Globus pallidus (tissue), 1 donor: Measurements from ENCODE around the gene MED12.

Source experiments
- DNase-seq: peaks from one replicate; pipeline ENCODE4 v3.0.0-alpha.2; 2015; ENCODE audit warnings: low spot score

Gene MED12

DNA sequence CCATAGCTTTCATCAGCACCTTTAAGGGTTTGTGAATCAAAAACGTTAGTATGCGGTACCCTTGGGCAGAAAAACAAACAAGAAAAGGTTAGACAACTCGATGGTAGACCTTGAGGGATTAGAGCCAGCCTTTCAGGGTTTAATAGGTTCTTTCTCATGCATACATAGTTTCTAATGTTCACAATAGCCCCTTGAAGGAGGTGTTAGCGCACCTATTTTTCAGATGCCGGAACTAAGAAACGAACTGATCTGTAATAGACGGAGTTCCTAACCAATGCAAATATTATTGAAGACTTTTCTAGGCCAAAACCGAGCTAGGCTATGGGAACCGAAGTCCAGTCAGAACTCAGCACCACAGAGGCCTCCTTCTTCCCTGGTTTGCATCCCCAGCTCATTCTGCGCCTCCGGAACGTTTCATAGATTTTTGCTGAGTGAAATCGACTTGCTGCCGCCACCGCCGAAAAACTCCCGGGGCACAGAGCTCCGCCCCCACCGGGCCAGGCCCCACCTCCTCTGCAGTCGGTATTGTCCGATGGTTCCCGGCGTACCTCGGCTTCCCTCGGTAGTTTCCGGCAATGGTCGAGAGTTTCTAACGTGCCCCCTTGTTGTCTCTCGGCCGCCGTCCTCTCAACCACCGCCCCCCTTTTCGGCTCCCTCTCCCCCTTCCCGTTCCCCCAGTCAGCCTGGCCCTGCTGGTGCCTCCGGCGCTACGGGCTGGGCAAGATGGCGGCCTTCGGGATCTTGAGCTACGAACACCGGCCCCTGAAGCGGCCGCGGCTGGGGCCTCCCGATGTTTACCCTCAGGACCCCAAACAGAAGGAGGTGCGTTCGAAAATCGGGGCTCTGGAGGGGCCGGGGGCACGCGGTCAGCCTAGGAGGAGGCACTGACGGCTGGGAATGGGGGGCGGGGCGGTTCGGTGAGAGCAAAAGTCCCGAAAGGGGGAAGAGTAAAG lies at the start of gene MED12:
TSS of gene MED12 (plus strand) at position 565 of the 953 bp plus-strand sequence. CDS start at position 724, 159 bp downstream.
- DNase-seq: peak; percentile 80

DNA sequence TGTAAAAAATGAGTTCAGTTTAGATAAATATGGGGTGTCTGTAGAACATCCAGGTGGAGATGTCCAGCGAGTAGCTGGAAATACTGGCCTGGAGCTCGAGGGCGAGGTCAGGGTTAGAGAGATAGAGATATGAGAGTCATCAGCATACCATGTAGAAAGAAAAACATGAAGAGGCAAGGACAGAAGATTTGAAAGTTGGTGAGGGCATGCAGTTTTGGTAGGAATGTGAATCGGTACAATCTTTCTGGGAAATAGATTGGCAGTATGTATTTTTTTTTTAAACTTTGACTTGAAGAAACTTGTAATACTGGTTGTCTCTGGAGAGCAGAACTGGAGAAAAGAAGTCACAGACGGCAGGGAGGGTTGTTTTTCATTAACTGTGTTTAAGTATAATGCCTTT lies 47.9 kb upstream of the MED12 start:
- no peak for DNase-seq

DNA sequence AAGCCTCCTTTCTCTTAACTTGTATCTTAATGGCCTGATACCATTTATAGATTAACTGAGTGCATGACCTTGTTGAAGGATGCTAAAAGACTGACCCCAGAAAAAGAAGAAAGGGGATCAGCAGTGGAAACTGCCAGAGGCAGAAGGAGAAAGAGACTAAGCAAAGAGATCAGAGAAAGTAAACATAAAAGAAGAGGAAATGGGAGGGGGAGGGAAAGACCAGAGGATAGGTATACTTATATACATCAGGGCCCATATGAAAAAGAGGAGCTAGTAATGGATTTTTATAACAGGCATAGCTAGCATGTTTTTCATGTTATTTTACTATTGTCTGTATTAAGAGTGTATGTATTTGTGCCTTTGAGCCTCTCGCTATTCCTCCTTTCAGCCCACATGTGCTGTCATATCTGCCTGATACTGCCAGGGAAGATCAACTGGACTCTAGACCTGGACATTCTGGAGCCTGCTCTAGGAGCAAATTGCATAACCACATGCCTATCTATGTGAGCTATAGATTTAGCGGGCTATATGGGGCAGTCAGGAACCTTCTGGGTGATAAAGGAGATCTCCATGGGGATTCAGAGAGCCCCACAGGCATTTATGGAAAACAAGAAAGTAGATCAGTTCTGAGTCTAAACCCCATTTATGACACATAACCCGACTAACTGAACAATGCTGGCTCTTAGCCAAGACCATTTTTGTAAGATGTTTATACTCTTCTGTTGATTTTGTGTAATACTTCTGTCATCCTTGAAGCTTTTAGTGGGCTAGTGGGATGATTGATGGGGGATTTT lies 36.9 kb upstream of the MED12 start:
- DNase-seq: no peak

DNA sequence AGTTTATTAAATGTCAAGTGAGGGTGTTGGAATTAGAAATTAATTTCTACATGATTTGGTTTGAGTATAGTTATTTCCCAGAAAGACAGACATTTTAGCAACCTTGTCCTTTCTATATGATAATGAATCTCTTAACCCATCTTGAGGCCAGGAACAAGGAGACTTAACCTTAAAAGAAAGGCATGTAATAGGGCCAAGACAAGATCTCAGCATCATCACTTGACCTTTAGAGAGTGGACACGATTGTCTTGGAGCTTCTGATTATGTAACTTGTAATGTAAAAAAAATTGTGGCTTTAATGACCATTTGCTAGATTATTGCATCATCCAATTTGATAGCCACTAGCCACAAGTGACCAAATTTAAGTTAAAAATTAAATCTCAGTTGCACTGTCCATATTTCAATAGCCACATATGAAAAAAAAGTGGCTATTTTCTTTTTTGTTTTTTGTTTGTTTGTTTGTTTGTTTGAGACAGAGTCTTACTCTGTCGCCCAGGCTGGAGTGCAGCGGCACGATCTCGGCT lies 36.2 kb upstream of the MED12 start:
- DNase-seq: no peak

DNA sequence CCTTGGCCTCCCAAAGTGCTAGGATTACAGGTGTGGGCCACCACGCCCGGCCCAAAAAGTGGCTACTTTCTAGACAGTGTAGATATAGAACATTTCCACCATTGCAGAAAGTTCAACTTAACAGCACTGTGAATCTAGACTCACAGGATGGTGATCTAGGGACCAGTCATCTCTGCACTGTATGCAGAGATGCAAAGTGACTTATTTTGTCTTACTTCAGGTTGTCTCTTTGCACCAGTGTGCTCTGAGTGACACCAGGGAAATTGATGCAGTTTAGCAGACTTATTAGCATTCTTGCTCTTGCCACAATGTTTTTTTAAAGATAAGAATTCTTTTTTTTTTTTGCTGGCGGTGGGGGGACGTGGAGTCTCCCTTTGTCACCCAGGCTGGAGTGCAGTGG lies 35.6 kb upstream of the MED12 start:
- no peak for DNase-seq

GRCh38 chrX:71085900-71086299 lies 32.5 kb upstream of the MED12 start:
- no peak for DNase-seq

GRCh38 chrX:71091263-71091662 lies 27.1 kb upstream of the MED12 start:
- no peak for DNase-seq

- no peak for DNase-seq
Measured at GRCh38 chrX:71095033-71095432, 23.4 kb upstream of the MED12 start.

DNA sequence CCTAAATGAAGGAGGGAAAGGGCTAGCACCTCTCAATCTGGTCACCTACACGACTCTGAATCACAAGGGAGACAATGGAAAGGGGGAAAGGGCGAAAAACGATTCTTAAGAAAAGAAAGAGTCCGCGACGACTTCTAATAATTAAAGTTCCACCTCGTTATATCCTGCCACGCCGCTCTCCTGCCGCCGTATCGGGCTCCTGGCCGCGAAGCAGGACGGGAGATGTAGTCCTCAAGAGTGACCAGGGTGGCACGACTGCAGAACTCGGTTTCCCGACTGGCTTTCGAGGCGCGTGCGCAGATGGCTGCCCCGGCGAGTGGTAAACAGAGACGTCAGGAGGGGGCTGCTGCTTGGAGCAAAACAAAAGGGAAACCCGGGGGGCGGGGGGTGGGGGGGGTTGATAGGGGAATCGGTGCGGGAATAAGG lies 22.8 kb upstream of the MED12 start, which contains the start of gene FOXO4:
TSS of gene FOXO4 (plus strand) at position 297 of the 426 bp plus-strand sequence. CDS start 678 bp downstream, outside the sequence.
- peak; percentile 89 for DNase-seq

- DNase-seq: no peak
Measured at GRCh38 chrX:71095981-71096759, 22.2 kb upstream of the MED12 start.

DNA sequence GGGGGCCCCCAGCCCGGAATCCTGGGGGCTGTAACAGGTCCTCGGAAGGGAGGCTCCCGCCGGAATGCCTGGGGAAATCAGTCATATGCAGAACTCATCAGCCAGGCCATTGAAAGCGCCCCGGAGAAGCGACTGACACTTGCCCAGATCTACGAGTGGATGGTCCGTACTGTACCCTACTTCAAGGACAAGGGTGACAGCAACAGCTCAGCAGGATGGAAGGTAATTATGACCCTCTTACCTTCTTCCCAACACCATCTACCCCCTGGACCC lies 21.7 kb upstream of the MED12 start:
- no peak for DNase-seq

DNA sequence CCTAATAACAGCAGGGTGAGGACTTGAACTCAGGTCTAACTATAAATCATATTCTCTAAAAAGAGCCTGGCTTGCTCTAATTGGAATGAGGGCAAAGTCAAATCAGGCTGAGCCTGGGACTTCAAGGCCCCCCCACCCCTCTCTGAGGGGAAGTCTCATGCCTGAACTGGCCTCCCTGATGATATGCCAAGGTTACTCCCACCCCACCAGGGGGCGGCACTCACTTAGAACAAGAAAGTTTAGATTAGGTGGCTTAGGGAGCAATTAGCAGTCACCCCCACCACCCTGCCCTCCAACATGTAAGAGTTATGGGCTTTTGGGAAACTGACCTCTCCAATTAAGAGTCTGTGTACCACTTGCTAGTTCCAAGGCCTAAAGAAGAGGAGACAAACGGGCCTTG lies 20.1 kb upstream of the MED12 start:
- peak; percentile 59 for DNase-seq

- DNase-seq: no peak
Measured at GRCh38 chrX:71098951-71099506, 19.4 kb upstream of the MED12 start.

DNA sequence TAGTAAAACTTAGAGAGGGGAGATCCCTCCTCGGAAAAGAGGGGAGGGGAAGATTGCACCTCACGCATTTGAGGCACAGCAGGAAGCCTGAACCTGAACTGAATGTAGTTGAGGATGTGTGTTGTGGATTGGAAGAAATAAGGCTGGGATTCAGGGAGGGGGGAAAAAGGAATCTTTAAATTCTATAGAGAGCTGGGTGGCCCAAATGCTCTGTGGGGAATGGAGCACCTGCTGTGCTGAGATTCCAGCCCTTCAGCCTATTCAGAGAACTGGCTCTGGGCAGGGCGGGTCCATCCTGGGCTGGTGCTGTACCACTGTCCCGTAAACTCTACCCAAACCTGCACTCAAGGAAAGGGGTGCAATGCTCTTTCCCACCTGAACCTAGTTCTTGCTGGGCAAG lies 18.7 kb upstream of the MED12 start:
- DNase-seq: no peak

DNA sequence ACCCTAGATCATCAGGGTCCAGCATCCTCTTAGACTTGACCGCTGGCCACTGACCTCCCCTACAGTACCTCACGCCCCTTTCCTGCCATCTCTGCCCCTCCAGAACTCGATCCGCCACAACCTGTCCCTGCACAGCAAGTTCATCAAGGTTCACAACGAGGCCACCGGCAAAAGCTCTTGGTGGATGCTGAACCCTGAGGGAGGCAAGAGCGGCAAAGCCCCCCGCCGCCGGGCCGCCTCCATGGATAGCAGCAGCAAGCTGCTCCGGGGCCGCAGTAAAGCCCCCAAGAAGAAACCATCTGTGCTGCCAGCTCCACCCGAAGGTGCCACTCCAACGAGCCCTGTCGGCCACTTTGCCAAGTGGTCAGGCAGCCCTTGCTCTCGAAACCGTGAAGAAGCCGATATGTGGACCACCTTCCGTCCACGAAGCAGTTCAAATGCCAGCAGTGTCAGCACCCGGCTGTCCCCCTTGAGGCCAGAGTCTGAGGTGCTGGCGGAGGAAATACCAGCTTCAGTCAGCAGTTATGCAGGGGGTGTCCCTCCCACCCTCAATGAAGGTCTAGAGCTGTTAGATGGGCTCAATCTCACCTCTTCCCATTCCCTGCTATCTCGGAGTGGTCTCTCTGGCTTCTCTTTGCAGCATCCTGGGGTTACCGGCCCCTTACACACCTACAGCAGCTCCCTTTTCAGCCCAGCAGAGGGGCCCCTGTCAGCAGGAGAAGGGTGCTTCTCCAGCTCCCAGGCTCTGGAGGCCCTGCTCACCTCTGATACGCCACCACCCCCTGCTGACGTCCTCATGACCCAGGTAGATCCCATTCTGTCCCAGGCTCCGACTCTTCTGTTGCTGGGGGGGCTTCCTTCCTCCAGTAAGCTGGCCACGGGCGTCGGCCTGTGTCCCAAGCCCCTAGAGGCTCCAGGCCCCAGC lies 17.6 kb upstream of the MED12 start:
- DNase-seq: no peak

DNA sequence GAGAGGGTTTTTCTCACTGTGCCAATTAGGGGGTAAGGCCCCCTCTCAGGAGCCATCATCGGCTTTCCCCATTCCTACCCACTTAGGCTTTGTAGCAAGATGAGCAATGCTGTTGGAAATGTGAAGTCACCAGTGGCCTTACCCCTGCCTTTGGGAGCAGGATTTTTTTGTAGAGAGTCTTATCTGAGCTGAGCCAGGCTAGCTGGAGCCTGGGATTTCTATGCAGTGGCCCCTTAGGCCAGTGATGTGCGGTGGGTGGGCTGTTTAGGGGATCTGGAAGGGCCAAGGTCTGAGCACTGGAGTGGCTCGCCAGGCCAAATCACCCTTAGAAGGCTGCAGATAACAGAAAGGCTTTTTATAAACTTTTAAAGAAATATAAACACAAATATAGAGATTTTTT lies 16.1 kb upstream of the MED12 start:
- DNase-seq: no peak

GRCh38 chrX:71103110-71103983 lies 15.0 kb upstream of the MED12 start:
- no peak for DNase-seq

GRCh38 chrX:71105628-71106027 lies 12.8 kb upstream of the MED12 start:
- no peak for DNase-seq

- DNase-seq: no peak
Measured at GRCh38 chrX:71106427-71106826, 12.0 kb upstream of the MED12 start, which contains the start of gene CXorf65. CXorf65 (minus strand) TSS chrX:71106740; CDS start chrX:71106556, 184 bp downstream.
